GM23248 (cell line): ENCODE data around the gene TMED1.

Experiments used
- EZH2 ChIP-seq: fragments of 200-600 bp; sonication (generic); IDR thresholded peaks from 2 replicates; pipeline ENCODE4 v1.6.1; 2018; ENCODE audit warnings: antibody characterized with exemption, mild to moderate bottlenecking; ENCODE audit not compliant: insufficient read depth, poor library complexity, severe bottlenecking
- EZH2phosphoT487 ChIP-seq: fragments of 200-600 bp; sonication (generic); IDR thresholded peaks from 2 replicates; pipeline ENCODE4 v1.6.1; 2018; ENCODE audit warnings: antibody characterized with exemption, moderate library complexity, mild to moderate bottlenecking, low read depth; ENCODE audit not compliant: insufficient read depth

DNA sequence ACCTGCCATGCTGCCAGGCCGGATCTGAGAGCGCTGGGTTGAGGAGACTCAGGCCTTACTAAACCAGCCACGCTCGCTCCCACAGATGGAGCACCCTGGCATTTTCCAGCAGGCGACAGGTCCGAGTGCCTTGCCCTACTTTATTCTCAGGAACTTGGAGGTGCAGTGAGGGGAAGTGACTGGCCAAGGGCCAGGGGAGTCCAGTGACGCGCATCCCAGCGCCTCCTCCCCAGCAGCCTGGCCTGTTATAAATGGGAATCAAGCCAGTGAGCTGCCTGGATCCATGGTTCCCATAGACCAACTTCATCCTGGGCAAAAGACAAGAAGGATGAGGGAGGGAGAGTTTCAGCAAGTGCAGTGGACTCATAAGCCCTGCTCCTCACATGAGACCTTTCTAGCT lies 35.5 kb downstream of the TMED1 start:
- TF ChIP-seq EZH2phosphoT487 (no peak), EZH2 (no peak)
